ENCODE data around the gene ITGAX. TPM values are rescaled to one million over a fixed set of nuclear protein-coding genes. Genes with fewer than 3 reads are reported as not detected.
"Not testable (repeated sequence)": the region's sequence is repeated elsewhere in the genome, so short reads cannot be mapped to it uniquely, and the experiment has no call there.

The ITGAX gene
- 1.2 TPM for total RNA-seq
- long read RNA-seq = 0 reads

GRCh38 chr16:31354394-31355291 is at the start of gene ITGAX:
ITGAX (plus strand) TSS chr16:31355176; CDS start chr16:31355255, 79 bp downstream.
- peak; percentile 12 for ATAC-seq (ENCODE audit: poor library complexity)
- intact Hi-C loops (cut with DNase I) = no loop called here
- peak; percentile 72 for DNase-seq

- ATAC-seq (ENCODE audit: poor library complexity) (no peak), DNase-seq (no peak)
- intact Hi-C loops (cut with DNase I) = no loop called here
Measured at GRCh38 chr16:31305219-31305618, 49.8 kb upstream of the ITGAX start.

- ATAC-seq (ENCODE audit: poor library complexity); intact Hi-C loops (cut with DNase I); DNase-seq: not testable (repeated sequence)
Measured at GRCh38 chr16:31308381-31308780, 46.6 kb upstream of the ITGAX start.

GRCh38 chr16:31322500-31322899 is 32.5 kb upstream of the ITGAX start:
- intact Hi-C loops (cut with DNase I) = no loop called here
- no peak for ATAC-seq (ENCODE audit: poor library complexity)
- DNase-seq = no peak

GRCh38 chr16:31323959-31324629 is 30.9 kb upstream of the ITGAX start:
- intact Hi-C loops (cut with DNase I) = no loop called here
- DNase-seq (no peak), ATAC-seq (ENCODE audit: poor library complexity) (no peak)

GRCh38 chr16:31325171-31325570 is 29.8 kb upstream of the ITGAX start:
- intact Hi-C loops (cut with DNase I) = no loop called here
- ATAC-seq (ENCODE audit: poor library complexity) (no peak), DNase-seq (no peak)

- ATAC-seq (ENCODE audit: poor library complexity) = no peak
- no peak for DNase-seq
- intact Hi-C loops (cut with DNase I) = no loop called here
Measured at GRCh38 chr16:31327646-31328225, 27.2 kb upstream of the ITGAX start.

GRCh38 chr16:31328322-31329052 is 26.5 kb upstream of the ITGAX start:
- no peak for DNase-seq
- intact Hi-C loops (cut with DNase I) = no loop called here
- ATAC-seq (ENCODE audit: poor library complexity) = no peak

- intact Hi-C loops (cut with DNase I) = no loop called here
- DNase-seq (no peak), ATAC-seq (ENCODE audit: poor library complexity) (no peak)
Measured at GRCh38 chr16:31329671-31330552, 25.1 kb upstream of the ITGAX start.

GRCh38 chr16:31330553-31330890 is 24.5 kb upstream of the ITGAX start:
- DNase-seq (no peak), ATAC-seq (ENCODE audit: poor library complexity) (no peak)
- intact Hi-C loops (cut with DNase I) = no loop called here

- intact Hi-C loops (cut with DNase I) = no loop called here
- ATAC-seq (ENCODE audit: poor library complexity) (no peak), DNase-seq (no peak)
Measured at GRCh38 chr16:31331141-31331764, 23.7 kb upstream of the ITGAX start.

- ATAC-seq (ENCODE audit: poor library complexity) (no peak), DNase-seq (no peak)
- intact Hi-C loops (cut with DNase I) = no loop called here
Measured at GRCh38 chr16:31331807-31332301, 23.1 kb upstream of the ITGAX start.

- intact Hi-C loops (cut with DNase I) = no loop called here
- DNase-seq (no peak), ATAC-seq (ENCODE audit: poor library complexity) (no peak)
Measured at GRCh38 chr16:31332544-31332943, 22.4 kb upstream of the ITGAX start.

- DNase-seq = no peak
- ATAC-seq (ENCODE audit: poor library complexity) = peak; percentile 56
- intact Hi-C loops (cut with DNase I) = no loop called here
Measured at GRCh38 chr16:31333686-31334649, 21.0 kb upstream of the ITGAX start.

GRCh38 chr16:31334934-31335333 is 20.0 kb upstream of the ITGAX start:
- ATAC-seq (ENCODE audit: poor library complexity) = no peak
- intact Hi-C loops (cut with DNase I) = no loop called here
- no peak for DNase-seq

- intact Hi-C loops (cut with DNase I) = no loop called here
- ATAC-seq (ENCODE audit: poor library complexity) (no peak), DNase-seq (no peak)
Measured at GRCh38 chr16:31335431-31335830, 19.5 kb upstream of the ITGAX start.

Measured in Right ventricle myocardium superior (tissue), 1 donor.